ENCODE measurements around the gene ERF. TPM values are rescaled to one million over a fixed set of nuclear protein-coding genes. Genes with fewer than 3 reads are reported as not detected.

ERF gene
- total RNA-seq, 1 experiment from 2014 or later: 17.0 TPM

- H3K4me3 ChIP-seq (ENCODE audit: low read length): no peak overlapping the region
- H3K4me1 ChIP-seq (ENCODE audit: insufficient read depth, low read length): no peaks in the 10 kb centered on the region
- POLR2A ChIA-PET (ENCODE audit: unreplicated experiment): no interaction called here
- H3K36me3 ChIP-seq (ENCODE audit: low read depth, low read length): no peaks in the 10 kb centered on the region; the same call in 1 of the 2 replicates
- H3K9me3 ChIP-seq (ENCODE audit: low read length): no peaks in the 10 kb centered on the region
- H3K27ac ChIP-seq (ENCODE audit: low read length): no peak overlapping the region
- no peaks in the 10 kb centered on the region for H3K27me3 ChIP-seq (ENCODE audit: low read length)
- H3K4me2 ChIP-seq (ENCODE audit: low read length): no peak overlapping the region
- H3K9ac ChIP-seq (ENCODE audit: low read length): no peak overlapping the region
- TF ChIP-seq EZH2phosphoT487 (IDR thresholded peaks at IDR 0.05; ENCODE audit: borderline replicate concordance, low read length) (no peak), EZH2 (IDR thresholded peaks at IDR 0.05; ENCODE audit: low read length, unreplicated experiment) (no peak)
- DNase-seq (no peak), ATAC-seq (no peak)
- H3F3A ChIP-seq (ENCODE audit: low read length, unreplicated experiment): no peaks in the 10 kb centered on the region
- BruUV-seq (replicated peaks): no TSS peak
- H3K9me2 ChIP-seq (replicated peaks; ENCODE audit: low read length): no peaks in the 10 kb centered on the region
- H2AFZ ChIP-seq (ENCODE audit: low read length): no peak overlapping the region
- intact Hi-C loops (cut with micrococcal nuclease): no loop called here
- H3K79me2 ChIP-seq (ENCODE audit: low read length): no peaks in the 10 kb centered on the region
- no peaks in the 10 kb centered on the region for H4K20me1 ChIP-seq (ENCODE audit: low read length)
- CTCF ChIA-PET: no interaction called here
Measured at GRCh38 chr19:42233106-42233505, 21.8 kb downstream of the ERF start.

DNA sequence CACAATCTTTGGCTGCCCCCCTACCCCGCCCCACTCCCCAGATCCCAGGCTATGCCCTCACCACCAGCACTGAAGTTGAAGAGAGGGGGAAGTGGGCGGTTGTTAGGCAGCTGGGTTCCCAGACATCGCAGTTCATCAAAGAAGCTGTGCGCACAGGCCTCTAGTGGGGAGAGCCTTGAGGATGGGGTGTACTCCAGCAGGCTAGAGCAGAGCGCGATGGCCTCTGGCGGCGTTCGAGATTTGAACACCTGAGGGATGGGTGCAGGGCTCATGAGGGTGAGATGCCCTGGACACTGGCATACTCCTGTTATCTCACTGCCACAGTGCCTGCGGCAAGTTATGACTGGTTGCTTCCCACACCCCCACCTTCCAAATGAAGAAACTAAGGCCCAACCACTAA lies 22.5 kb downstream of the ERF start:
- Histone ChIP-seq H3K27me3 (ENCODE audit: low read length) (no peaks in the 10 kb centered on the region), H3F3A (ENCODE audit: low read length, unreplicated experiment) (no peaks in the 10 kb centered on the region), H3K36me3 (ENCODE audit: low read depth, low read length) (no peaks in the 10 kb centered on the region; the same call in 1 of the 2 replicates), H3K4me1 (ENCODE audit: insufficient read depth, low read length) (no peaks in the 10 kb centered on the region), H3K9ac (ENCODE audit: low read length) (no peak overlapping the region), H3K9me3 (ENCODE audit: low read length) (no peaks in the 10 kb centered on the region), H2AFZ (ENCODE audit: low read length) (no peak overlapping the region), H3K79me2 (ENCODE audit: low read length) (no peaks in the 10 kb centered on the region), H3K9me2 (replicated peaks; ENCODE audit: low read length) (no peaks in the 10 kb centered on the region), H3K27ac (ENCODE audit: low read length) (no peak overlapping the region), H4K20me1 (ENCODE audit: low read length) (no peaks in the 10 kb centered on the region), H3K4me3 (ENCODE audit: low read length) (no peak overlapping the region), H3K4me2 (ENCODE audit: low read length) (no peak overlapping the region)
- TF ChIP-seq, protein P1, sequence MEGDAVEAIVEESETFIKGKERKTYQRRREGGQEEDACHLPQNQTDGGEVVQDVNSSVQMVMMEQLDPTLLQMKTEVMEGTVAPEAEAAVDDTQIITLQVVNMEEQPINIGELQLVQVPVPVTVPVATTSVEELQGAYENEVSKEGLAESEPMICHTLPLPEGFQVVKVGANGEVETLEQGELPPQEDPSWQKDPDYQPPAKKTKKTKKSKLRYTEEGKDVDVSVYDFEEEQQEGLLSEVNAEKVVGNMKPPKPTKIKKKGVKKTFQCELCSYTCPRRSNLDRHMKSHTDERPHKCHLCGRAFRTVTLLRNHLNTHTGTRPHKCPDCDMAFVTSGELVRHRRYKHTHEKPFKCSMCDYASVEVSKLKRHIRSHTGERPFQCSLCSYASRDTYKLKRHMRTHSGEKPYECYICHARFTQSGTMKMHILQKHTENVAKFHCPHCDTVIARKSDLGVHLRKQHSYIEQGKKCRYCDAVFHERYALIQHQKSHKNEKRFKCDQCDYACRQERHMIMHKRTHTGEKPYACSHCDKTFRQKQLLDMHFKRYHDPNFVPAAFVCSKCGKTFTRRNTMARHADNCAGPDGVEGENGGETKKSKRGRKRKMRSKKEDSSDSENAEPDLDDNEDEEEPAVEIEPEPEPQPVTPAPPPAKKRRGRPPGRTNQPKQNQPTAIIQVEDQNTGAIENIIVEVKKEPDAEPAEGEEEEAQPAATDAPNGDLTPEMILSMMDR (conservative IDR thresholded peaks at IDR 0.05; ENCODE audit: low read depth, low read length): no peak
- no peak for TF ChIP-seq EZH2phosphoT487 (IDR thresholded peaks at IDR 0.05; ENCODE audit: borderline replicate concordance, low read length)
- BruUV-seq (replicated peaks): no TSS peak
- ChIA-PET CTCF (no interaction called here), POLR2A (ENCODE audit: unreplicated experiment) (interaction anchor here (0.5 kb wide), 1 partner anchor 528 kb away, joined by 3 read pairs; no protein-coding TSS in a partner anchor)
- intact Hi-C loops (cut with micrococcal nuclease): no loop called here
- ATAC-seq: no peak
- DNase-seq: no peak

GRCh38 chr19:42230571-42230970 lies 24.4 kb downstream of the ERF start:
- intact Hi-C loops (cut with micrococcal nuclease): no loop called here
- TF ChIP-seq EZH2 (IDR thresholded peaks at IDR 0.05; ENCODE audit: low read length, unreplicated experiment) (no peak), EZH2phosphoT487 (IDR thresholded peaks at IDR 0.05; ENCODE audit: borderline replicate concordance, low read length) (no peak)

More at GRCh38 chr19:42230571-42230970, 24.4 kb downstream of the ERF start:
- Histone ChIP-seq H3K36me3 (ENCODE audit: low read depth, low read length) (no peaks in the 10 kb centered on the region; the same call in 1 of the 2 replicates), H3K9ac (ENCODE audit: low read length) (no peak overlapping the region), H3F3A (ENCODE audit: low read length, unreplicated experiment) (no peaks in the 10 kb centered on the region), H3K79me2 (ENCODE audit: low read length) (peaks cover 3% of the 10 kb centered on the region; the same call in 1 of the 2 replicates), H4K20me1 (ENCODE audit: low read length) (no peaks in the 10 kb centered on the region), H3K27ac (ENCODE audit: low read length) (no peak overlapping the region), H2AFZ (ENCODE audit: low read length) (no peak overlapping the region), H3K9me3 (ENCODE audit: low read length) (no peaks in the 10 kb centered on the region), H3K4me3 (ENCODE audit: low read length) (no peak overlapping the region), H3K9me2 (replicated peaks; ENCODE audit: low read length) (no peaks in the 10 kb centered on the region), H3K4me1 (ENCODE audit: insufficient read depth, low read length) (no peaks in the 10 kb centered on the region), H3K27me3 (ENCODE audit: low read length) (no peaks in the 10 kb centered on the region), H3K4me2 (ENCODE audit: low read length) (no peak overlapping the region)
- ChIA-PET CTCF (no interaction called here), POLR2A (ENCODE audit: unreplicated experiment) (no interaction called here)
- BruUV-seq (replicated peaks): no TSS peak
- ATAC-seq (no peak), DNase-seq (no peak)

Measured in PC-3 (cell line).